NT2/D1 (cell line): Measurements from ENCODE around the gene COL1A1.
A peak's percentile ranks its signal among the peaks of the same experiment; 100 is the strongest.

Source experiments
- DNase-seq: peaks from one replicate; pipeline ENCODE4 v3.0.0-alpha.2; 2011; ENCODE audit warnings: low read depth, low spot score
- H3K27me3 ChIP-seq: 2 replicates; pipeline ENCODE4 v1.6.0; 2011; ENCODE audit warnings: mild to moderate bottlenecking; ENCODE audit not compliant: insufficient read length, insufficient read depth
- H3K36me3 ChIP-seq: 2 replicates; pipeline ENCODE4 v1.6.1; 2011; ENCODE audit warnings: mild to moderate bottlenecking, low read length, mixed read lengths; ENCODE audit not compliant: insufficient read depth, insufficient read length
- H3K4me1 ChIP-seq: 2 replicates; pipeline ENCODE4 v1.5.1; 2011; ENCODE audit not compliant: insufficient read depth, insufficient read length
- H3K4me3 ChIP-seq: 2 replicates; pipeline ENCODE4 v1.5.1; 2011; ENCODE audit warnings: low read depth; ENCODE audit not compliant: insufficient read length
- H3K9ac ChIP-seq: 2 replicates; pipeline ENCODE4 v1.6.0; 2011; ENCODE audit warnings: low read depth; ENCODE audit not compliant: insufficient read length
- H3K9me3 ChIP-seq: 2 replicates; pipeline ENCODE4 v1.5.1; 2011; ENCODE audit warnings: mild to moderate bottlenecking, low read length; ENCODE audit not compliant: insufficient read depth
- SUZ12 ChIP-seq: IDR thresholded peaks from 2 replicates; pipeline ENCODE4 v1.6.1; 2011; ENCODE audit not compliant: insufficient read length, insufficient read depth; ENCODE audit errors: extremely low read depth
- YY1 ChIP-seq: IDR thresholded peaks from 2 replicates; pipeline ENCODE4 v1.6.1; 2011; ENCODE audit not compliant: insufficient read length, insufficient read depth
- ZNF274 ChIP-seq: IDR thresholded peaks from 2 replicates; pipeline ENCODE4 v1.6.1; 2011; ENCODE audit warnings: mild to moderate bottlenecking, low read depth, low read length

COL1A1 gene

GRCh38 chr17:50172130-50172529 lies 29.3 kb downstream of the COL1A1 start:
- Histone ChIP-seq H3K4me3 (no peak overlapping the region), H3K9me3 (no peaks in the 10 kb centered on the region), H3K27me3 (no peaks in the 10 kb centered on the region), H3K36me3 (no peaks in the 10 kb centered on the region), H3K9ac (no peak overlapping the region), H3K4me1 (peaks cover 20% of the 10 kb centered on the region)
- TF ChIP-seq YY1 (no peak), ZNF274 (no peak), SUZ12 (no peak)
- no peak for DNase-seq

DNA sequence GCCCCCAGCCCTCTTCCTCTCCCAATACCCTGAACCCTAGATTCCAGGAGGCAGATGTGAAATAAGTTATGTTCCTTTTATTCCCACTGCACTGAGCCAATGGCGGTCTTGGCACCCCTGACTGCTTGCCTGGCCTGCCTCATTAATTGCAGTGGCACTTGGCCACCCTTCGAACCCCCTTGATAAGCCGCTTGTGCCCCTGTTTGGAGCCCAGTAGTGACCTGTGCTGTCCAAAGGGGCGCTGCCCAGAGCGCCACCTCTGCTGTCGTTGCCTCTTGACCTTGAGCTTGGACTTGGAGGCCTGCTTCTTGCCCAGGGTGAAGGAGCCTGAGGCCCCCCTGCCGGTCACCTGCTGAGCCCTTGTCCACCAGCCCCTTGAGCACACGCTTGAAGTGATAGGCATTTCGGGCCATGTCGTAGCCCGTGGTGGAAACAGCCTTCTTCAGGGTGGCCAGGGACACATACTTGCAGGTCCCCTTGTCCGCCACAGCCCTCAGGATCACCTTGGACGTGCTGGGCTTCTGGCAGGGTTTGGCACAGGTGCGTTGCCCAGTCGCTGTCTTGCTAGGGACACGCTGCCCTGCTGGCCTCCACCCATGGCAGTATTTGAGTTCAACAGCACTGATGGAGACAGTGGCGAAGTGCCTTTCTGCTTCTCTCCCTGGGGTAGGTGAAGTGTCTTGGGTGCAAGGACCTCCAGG lies 29.9 kb downstream of the COL1A1 start:
- no peak overlapping the region for H3K4me3 ChIP-seq
- H3K36me3 ChIP-seq = no peaks in the 10 kb centered on the region
- no peak overlapping the region for H3K9ac ChIP-seq
- peaks cover 23% of the 10 kb centered on the region for H3K4me1 ChIP-seq
- no peak for TF ChIP-seq ZNF274
- TF ChIP-seq SUZ12 = no peak
- no peak for TF ChIP-seq YY1
- H3K9me3 ChIP-seq = no peaks in the 10 kb centered on the region
- no peak for DNase-seq
- no peaks in the 10 kb centered on the region for H3K27me3 ChIP-seq

DNA sequence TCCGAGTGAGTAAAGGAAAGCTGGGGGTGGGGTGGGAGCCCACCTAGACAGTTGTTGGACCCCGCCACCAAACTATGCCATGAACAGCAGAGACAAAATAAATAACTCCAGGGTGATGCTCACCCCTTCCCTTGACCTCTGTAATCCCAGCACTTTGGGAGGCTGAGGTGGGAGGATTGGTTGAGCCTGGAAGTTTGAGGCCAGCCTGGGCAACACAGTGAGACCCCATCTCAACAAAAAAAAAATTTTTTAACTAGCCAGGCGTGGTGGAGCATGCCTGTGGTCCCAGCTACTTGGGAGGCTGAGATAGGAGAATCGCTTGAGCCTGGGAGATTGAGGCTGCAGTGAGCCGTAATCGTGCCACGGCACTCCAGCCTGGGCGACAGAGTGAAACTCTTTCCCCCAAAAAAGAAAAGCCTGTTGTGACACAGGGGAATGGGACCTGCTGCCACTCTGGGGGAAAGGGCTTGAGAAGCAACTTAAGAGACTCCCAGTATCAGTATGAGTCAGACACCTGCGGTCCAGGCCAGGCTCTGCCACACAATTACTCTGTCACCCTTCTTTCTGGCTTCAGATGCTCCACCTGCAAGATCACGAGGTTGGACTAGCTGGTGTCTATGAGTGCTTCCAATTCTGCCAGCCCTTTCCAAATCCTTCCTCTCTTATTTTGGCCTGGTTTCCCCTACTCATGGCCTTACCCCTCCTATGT lies 30.6 kb downstream of the COL1A1 start:
- no peaks in the 10 kb centered on the region for H3K9me3 ChIP-seq
- H3K4me1 ChIP-seq = peaks cover 24% of the 10 kb centered on the region
- no peak for DNase-seq
- TF ChIP-seq YY1 = no peak
- no peak for TF ChIP-seq SUZ12
- TF ChIP-seq ZNF274 = no peak
- H3K4me3 ChIP-seq = no peak overlapping the region
- H3K9ac ChIP-seq = no peak overlapping the region
- H3K27me3 ChIP-seq = no peaks in the 10 kb centered on the region
- H3K36me3 ChIP-seq = no peaks in the 10 kb centered on the region

DNA sequence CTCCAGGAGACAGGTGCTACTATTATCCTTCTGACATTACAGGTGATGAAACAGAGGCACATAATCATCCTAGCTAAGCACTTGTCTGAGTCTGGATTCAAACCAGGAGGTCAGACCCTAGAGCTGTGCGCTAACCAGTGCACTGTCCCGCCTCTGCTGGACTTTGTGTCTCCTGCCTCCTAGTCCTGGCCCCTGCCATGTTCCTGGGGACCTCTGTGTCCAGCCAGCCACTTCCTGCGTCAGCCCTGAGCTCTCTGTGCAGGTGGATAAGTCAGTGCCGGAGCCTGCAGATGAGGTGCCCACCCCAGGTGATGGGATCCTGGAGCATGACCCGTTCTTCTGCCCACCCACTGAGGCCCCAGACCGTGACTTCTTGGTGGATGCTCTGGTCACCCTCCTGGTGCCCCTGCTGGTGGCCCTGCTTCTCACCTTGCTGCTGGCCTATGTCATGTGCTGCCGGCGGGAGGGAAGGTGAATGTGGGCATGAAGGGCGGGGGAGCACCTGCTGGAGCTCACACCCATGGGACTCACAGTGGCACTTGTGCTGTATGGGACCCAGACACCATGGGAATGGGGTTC lies 31.5 kb downstream of the COL1A1 start:
- DNase-seq = no peak
- Histone ChIP-seq H3K9ac (no peak overlapping the region), H3K4me1 (peaks cover 18% of the 10 kb centered on the region), H3K36me3 (no peaks in the 10 kb centered on the region), H3K4me3 (no peak overlapping the region), H3K9me3 (no peaks in the 10 kb centered on the region), H3K27me3 (no peaks in the 10 kb centered on the region)
- TF ChIP-seq SUZ12 (no peak), ZNF274 (no peak), YY1 (no peak)

- peaks cover 22% of the 10 kb centered on the region for H3K4me1 ChIP-seq
- H3K36me3 ChIP-seq = no peaks in the 10 kb centered on the region
- no peak overlapping the region for H3K9ac ChIP-seq
- no peaks in the 10 kb centered on the region for H3K9me3 ChIP-seq
- H3K27me3 ChIP-seq = no peaks in the 10 kb centered on the region
- DNase-seq = no peak
- no peak overlapping the region for H3K4me3 ChIP-seq
- no peak for TF ChIP-seq YY1
- TF ChIP-seq ZNF274 = no peak
- TF ChIP-seq SUZ12 = no peak
These were observed 32.2 kb downstream of the COL1A1 start for GRCh38 chr17:50169121-50169764.

DNA sequence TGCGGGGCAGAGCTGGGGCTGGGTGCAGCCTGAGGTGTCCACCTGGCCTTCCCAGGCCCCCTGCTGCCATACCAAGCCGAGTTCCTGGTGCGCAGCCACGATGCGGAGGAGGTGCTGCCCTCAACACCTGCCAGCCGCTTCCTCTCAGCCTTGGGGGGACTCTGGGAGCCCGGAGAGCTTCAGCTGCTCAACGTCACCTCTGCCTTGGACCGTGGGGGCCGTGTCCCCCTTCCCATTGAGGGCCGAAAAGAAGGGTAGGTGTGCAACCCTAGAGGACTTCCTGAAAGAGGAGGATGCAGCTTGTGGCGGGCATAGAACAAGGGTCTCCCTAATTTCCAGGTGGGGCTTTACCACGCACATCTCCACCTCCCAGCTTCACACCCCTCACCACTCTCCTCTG lies 33.1 kb downstream of the COL1A1 start:
- H3K9ac ChIP-seq = no peak overlapping the region
- DNase-seq = no peak
- H3K9me3 ChIP-seq = no peaks in the 10 kb centered on the region
- H3K27me3 ChIP-seq = no peaks in the 10 kb centered on the region
- H3K4me1 ChIP-seq = peaks cover 27% of the 10 kb centered on the region
- H3K4me3 ChIP-seq = no peak overlapping the region
- no peak for TF ChIP-seq SUZ12
- no peak for TF ChIP-seq YY1
- TF ChIP-seq ZNF274 = no peak
- H3K36me3 ChIP-seq = no peaks in the 10 kb centered on the region

DNA sequence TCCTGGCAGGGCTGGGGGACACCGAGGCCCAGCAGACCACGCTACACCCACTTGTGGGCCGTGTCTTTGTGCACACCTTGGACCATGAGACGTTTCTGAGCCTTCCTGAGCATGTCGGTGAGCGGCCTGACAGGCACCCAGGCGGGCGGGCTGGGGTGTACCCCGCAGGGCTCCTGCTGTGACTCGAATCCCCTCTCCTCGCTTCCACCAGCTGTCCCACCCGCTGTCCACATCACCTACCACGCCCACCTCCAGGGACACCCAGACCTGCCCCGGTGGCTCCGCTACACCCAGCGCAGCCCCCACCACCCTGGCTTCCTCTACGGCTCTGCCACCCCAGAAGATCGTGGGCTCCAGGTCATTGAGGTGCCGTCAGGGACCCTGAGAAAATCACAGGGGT lies 34.1 kb downstream of the COL1A1 start:
- DNase-seq = no peak
- H3K9me3 ChIP-seq = no peaks in the 10 kb centered on the region
- peaks cover 24% of the 10 kb centered on the region for H3K4me1 ChIP-seq
- no peak for TF ChIP-seq SUZ12
- no peak for TF ChIP-seq ZNF274
- TF ChIP-seq YY1 = no peak
- peaks cover 5% of the 10 kb centered on the region for H3K27me3 ChIP-seq
- H3K36me3 ChIP-seq = no peaks in the 10 kb centered on the region
- peak overlapping the region; percentile 62 for H3K9ac ChIP-seq
- no peak overlapping the region for H3K4me3 ChIP-seq
